ENCODE results near the gene CFAP97D1.

Gene CFAP97D1

DNA sequence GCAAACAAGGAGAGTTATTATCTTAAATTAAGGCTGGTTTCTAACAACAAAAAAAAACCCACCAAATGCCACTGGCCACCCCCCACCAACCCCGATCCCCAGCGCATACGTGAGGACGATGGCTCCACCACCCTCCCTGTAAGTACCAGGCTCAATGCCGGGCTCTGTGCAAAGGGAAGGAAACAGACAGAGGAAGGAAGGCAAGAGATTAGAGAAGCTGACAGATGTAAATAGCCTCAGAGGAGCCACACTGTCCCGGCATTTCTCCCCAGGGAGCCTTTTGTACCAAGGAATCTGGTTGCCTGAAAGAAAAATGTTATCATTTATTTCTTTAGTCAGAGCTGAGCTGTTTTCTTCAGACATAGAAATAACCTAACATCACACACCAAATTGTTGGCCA is 34.7 kb upstream of the CFAP97D1 start:
- H3K4me1 ChIP-seq (ENCODE audit: low read length): peaks cover 5% of the 10 kb centered on the region; the same call in 1 of the 2 replicates
- H3K27ac ChIP-seq (ENCODE audit: low read length): no peak overlapping the region
- H3K9me3 ChIP-seq (ENCODE audit: insufficient read depth, low read length): no peaks in the 10 kb centered on the region
- H4K20me1 ChIP-seq (ENCODE audit: insufficient read depth, low read length): no peaks in the 10 kb centered on the region
- H3K9ac ChIP-seq (ENCODE audit: low read length): no peak overlapping the region
- no peaks in the 10 kb centered on the region for H3K79me2 ChIP-seq (ENCODE audit: low read length)
- H3K36me3 ChIP-seq (replicated peaks; ENCODE audit: low read depth, low read length): no peaks in the 10 kb centered on the region
- H2AFZ ChIP-seq (ENCODE audit: low read depth, low read length): no peak overlapping the region
- no peak overlapping the region for H3K4me3 ChIP-seq (ENCODE audit: low read length)
- H3K4me2 ChIP-seq (ENCODE audit: low read length): no peak overlapping the region
- peaks cover 31% of the 10 kb centered on the region for H3K27me3 ChIP-seq (ENCODE audit: low read depth, low read length)
- no peak for TF ChIP-seq EZH2phosphoT487 (IDR thresholded peaks at IDR 0.05; ENCODE audit: low read depth)
- TF ChIP-seq, protein P1, sequence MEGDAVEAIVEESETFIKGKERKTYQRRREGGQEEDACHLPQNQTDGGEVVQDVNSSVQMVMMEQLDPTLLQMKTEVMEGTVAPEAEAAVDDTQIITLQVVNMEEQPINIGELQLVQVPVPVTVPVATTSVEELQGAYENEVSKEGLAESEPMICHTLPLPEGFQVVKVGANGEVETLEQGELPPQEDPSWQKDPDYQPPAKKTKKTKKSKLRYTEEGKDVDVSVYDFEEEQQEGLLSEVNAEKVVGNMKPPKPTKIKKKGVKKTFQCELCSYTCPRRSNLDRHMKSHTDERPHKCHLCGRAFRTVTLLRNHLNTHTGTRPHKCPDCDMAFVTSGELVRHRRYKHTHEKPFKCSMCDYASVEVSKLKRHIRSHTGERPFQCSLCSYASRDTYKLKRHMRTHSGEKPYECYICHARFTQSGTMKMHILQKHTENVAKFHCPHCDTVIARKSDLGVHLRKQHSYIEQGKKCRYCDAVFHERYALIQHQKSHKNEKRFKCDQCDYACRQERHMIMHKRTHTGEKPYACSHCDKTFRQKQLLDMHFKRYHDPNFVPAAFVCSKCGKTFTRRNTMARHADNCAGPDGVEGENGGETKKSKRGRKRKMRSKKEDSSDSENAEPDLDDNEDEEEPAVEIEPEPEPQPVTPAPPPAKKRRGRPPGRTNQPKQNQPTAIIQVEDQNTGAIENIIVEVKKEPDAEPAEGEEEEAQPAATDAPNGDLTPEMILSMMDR (IDR thresholded peaks at IDR 0.05; ENCODE audit: low read depth, low read length): no peak

DNA sequence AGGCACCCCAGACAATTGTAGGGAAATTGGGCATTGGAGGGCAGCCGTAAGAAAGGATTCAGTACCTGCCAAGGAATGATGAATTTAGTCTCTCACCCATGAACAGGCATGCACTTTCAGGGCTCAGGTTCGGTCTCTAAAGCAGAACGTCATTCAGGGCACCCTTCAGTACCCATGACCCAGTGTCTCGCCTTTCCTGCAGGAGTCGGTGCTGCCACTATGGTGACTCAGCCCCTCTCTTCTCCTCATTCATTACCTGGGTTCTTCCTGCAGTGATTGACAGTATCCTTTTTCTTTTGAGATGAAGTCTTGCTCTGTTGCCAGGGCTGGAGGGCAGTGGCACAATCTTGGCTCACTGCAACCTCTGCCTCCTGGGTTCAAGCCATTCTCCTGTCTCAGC is 30.1 kb upstream of the CFAP97D1 start:
- H3K27me3 ChIP-seq (ENCODE audit: low read depth, low read length): peaks cover 23% of the 10 kb centered on the region
- TF ChIP-seq, protein P1 (IDR thresholded peaks at IDR 0.05; ENCODE audit: low read depth, low read length): no peak
- TF ChIP-seq EZH2phosphoT487 (IDR thresholded peaks at IDR 0.05; ENCODE audit: low read depth): no peak
- peaks cover 5% of the 10 kb centered on the region; the same call in 1 of the 2 replicates for H3K4me1 ChIP-seq (ENCODE audit: low read length)
- H3K9ac ChIP-seq (ENCODE audit: low read length): no peak overlapping the region
- no peaks in the 10 kb centered on the region for H3K9me3 ChIP-seq (ENCODE audit: insufficient read depth, low read length)
- no peaks in the 10 kb centered on the region for H3K36me3 ChIP-seq (replicated peaks; ENCODE audit: low read depth, low read length)
- H3K79me2 ChIP-seq (ENCODE audit: low read length): no peaks in the 10 kb centered on the region
- no peak overlapping the region for H3K4me3 ChIP-seq (ENCODE audit: low read length)
- no peaks in the 10 kb centered on the region for H4K20me1 ChIP-seq (ENCODE audit: insufficient read depth, low read length)
- H3K27ac ChIP-seq (ENCODE audit: low read length): no peak overlapping the region
- no peak overlapping the region for H3K4me2 ChIP-seq (ENCODE audit: low read length)
- no peak overlapping the region for H2AFZ ChIP-seq (ENCODE audit: low read depth, low read length)

DNA sequence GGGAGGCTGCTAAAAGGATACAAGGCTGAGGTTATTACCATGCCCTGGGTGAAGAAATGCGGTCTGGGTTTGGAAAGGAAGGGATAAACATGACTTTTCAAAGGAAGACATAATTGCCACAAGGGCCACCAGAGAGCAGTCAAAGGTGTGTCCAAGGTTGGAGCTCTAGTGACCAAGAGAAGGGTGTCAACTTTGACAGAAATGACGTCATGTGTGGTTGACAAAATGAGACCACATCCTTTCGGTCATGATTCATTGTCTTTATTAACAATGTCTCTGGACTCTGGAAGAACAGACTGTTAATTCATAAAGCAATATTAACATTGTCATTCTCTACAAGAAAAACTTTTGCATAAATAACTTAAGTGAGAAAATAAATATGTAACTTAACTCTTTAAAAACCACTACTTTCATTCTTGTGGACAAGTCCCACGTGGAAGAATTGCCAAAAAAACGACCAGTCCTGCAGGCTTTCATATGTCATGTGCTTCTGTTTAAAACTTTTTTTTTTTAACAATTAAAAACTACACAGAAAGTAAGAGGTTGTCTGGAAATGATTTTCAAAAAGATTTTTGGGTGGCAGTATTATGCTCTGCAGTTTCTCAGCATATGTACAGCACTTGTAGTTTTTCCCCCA is 26.6 kb upstream of the CFAP97D1 start:
- Histone ChIP-seq H3K9me3 (ENCODE audit: insufficient read depth, low read length) (no peaks in the 10 kb centered on the region), H3K4me3 (ENCODE audit: low read length) (no peak overlapping the region), H3K27ac (ENCODE audit: low read length) (no peak overlapping the region), H3K4me2 (ENCODE audit: low read length) (no peak overlapping the region), H3K27me3 (ENCODE audit: low read depth, low read length) (peaks cover 3% of the 10 kb centered on the region; the same call in 1 of the 2 replicates), H4K20me1 (ENCODE audit: insufficient read depth, low read length) (no peaks in the 10 kb centered on the region), H3K36me3 (replicated peaks; ENCODE audit: low read depth, low read length) (no peaks in the 10 kb centered on the region), H3K79me2 (ENCODE audit: low read length) (no peaks in the 10 kb centered on the region), H3K9ac (ENCODE audit: low read length) (no peak overlapping the region), H2AFZ (ENCODE audit: low read depth, low read length) (no peak overlapping the region), H3K4me1 (ENCODE audit: low read length) (peaks cover 5% of the 10 kb centered on the region; the same call in 1 of the 2 replicates)
- TF ChIP-seq, protein P1 (IDR thresholded peaks at IDR 0.05; ENCODE audit: low read depth, low read length): no peak

DNA sequence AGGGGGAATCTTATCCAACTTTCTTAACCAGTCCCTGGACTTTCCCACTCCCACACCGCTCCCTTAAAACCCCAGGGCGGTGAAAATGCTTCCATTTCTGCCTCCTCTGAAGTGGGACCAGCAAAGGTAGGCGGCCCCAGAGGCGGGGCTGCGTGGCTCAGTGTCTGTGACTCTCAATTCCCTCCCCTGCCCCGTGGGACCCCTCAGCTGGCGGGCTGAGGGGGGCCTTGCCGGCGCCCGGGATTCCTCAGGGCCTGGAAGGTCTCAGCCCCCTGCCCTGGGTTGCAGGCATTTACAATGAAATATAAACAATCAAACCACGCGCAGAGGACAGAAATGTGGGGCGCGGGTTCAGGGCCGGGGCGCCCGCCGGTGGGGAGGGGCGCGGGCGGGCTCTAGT is 25.3 kb upstream of the CFAP97D1 start:
- Histone ChIP-seq H3K27me3 (ENCODE audit: low read depth, low read length) (peaks cover 1% of the 10 kb centered on the region; the same call in 1 of the 2 replicates), H4K20me1 (ENCODE audit: insufficient read depth, low read length) (no peaks in the 10 kb centered on the region), H3K4me3 (ENCODE audit: low read length) (no peak overlapping the region), H3K9ac (ENCODE audit: low read length) (no peak overlapping the region), H3K27ac (ENCODE audit: low read length) (no peak overlapping the region), H2AFZ (ENCODE audit: low read depth, low read length) (no peak overlapping the region), H3K4me2 (ENCODE audit: low read length) (no peak overlapping the region), H3K4me1 (ENCODE audit: low read length) (peaks cover under 1% of the 10 kb centered on the region; the same call in 1 of the 2 replicates), H3K9me3 (ENCODE audit: insufficient read depth, low read length) (no peaks in the 10 kb centered on the region), H3K36me3 (replicated peaks; ENCODE audit: low read depth, low read length) (no peaks in the 10 kb centered on the region), H3K79me2 (ENCODE audit: low read length) (no peaks in the 10 kb centered on the region)
- no peak for TF ChIP-seq EZH2phosphoT487 (IDR thresholded peaks at IDR 0.05; ENCODE audit: low read depth)
- TF ChIP-seq, protein P1 (IDR thresholded peaks at IDR 0.05; ENCODE audit: low read depth, low read length): no peak

All from OCI-LY3 (cell line).